ENCODE measurements around the gene AURKAIP1. TPM values are rescaled to one million over a fixed set of nuclear protein-coding genes. Genes with fewer than 3 reads are reported as not detected.

The AURKAIP1 gene
- total RNA-seq, 4 donors from 2014 or later = 13.2 to 75.8 (median 31.1) TPM

- H3K4me1 ChIP-seq = peaks cover 6 to 11% of the 10 kb centered on the region in 2 donors
- intact Hi-C loops (cut with DNase I; ENCODE audit: low total_unique reads) = no loop called here
- no peak overlapping the region for H3K4me3 ChIP-seq
- H3K27ac ChIP-seq = no peak overlapping the region
- TF ChIP-seq POLR2A (IDR thresholded peaks at IDR 0.05) (no peak), CTCF (IDR thresholded peaks at IDR 0.05) (no peak)
- H3K27me3 ChIP-seq = no peaks in the 10 kb centered on the region
- H3K9me3 ChIP-seq = no peaks in the 10 kb centered on the region
- H3K36me3 ChIP-seq = no peaks in the 10 kb centered on the region
- DNase-seq = no peak
Measured at GRCh38 chr1:1393428-1393827, 18.4 kb upstream of the AURKAIP1 start.

GRCh38 chr1:1393014-1393413 is 18.0 kb upstream of the AURKAIP1 start:
- Histone ChIP-seq H3K27me3 (no peaks in the 10 kb centered on the region), H3K9me3 (no peaks in the 10 kb centered on the region), H3K4me3 (no peak overlapping the region), H3K36me3 (no peaks in the 10 kb centered on the region), H3K27ac (no peak overlapping the region), H3K4me1 (peaks cover 6 to 7% of the 10 kb centered on the region in 2 donors)
- no peak for DNase-seq
- no peak for TF ChIP-seq POLR2A (IDR thresholded peaks at IDR 0.05)
- no peak for TF ChIP-seq CTCF (IDR thresholded peaks at IDR 0.05)
- intact Hi-C loops (cut with DNase I; ENCODE audit: low total_unique reads) = no loop called here

- Histone ChIP-seq H3K4me3 (no peak overlapping the region), H3K9me3 (no peaks in the 10 kb centered on the region), H3K36me3 (no peaks in the 10 kb centered on the region), H3K27ac (no peak overlapping the region), H3K27me3 (no peaks in the 10 kb centered on the region), H3K4me1 (no peaks in the 10 kb centered on the region)
- TF ChIP-seq POLR2A (IDR thresholded peaks at IDR 0.05) (no peak), CTCF (IDR thresholded peaks at IDR 0.05) (no peak)
- no peak for DNase-seq
- intact Hi-C loops (cut with DNase I; ENCODE audit: low total_unique reads) = no loop called here
Measured at GRCh38 chr1:1391225-1391624, 16.2 kb upstream of the AURKAIP1 start.

- TF ChIP-seq POLR2A (IDR thresholded peaks at IDR 0.05) (no peak), CTCF (IDR thresholded peaks at IDR 0.05) (no peak)
- intact Hi-C loops (cut with DNase I; ENCODE audit: low total_unique reads) = no loop called here
- Histone ChIP-seq H3K4me1 (no peaks in the 10 kb centered on the region), H3K27ac (no peak overlapping the region), H3K4me3 (no peak overlapping the region), H3K27me3 (no peaks in the 10 kb centered on the region), H3K9me3 (no peaks in the 10 kb centered on the region), H3K36me3 (no peaks in the 10 kb centered on the region)
- DNase-seq = no peak
Measured at GRCh38 chr1:1390675-1391074, 15.7 kb upstream of the AURKAIP1 start.

- Histone ChIP-seq H3K27ac (no peak overlapping the region), H3K4me3 (no peak overlapping the region), H3K27me3 (no peaks in the 10 kb centered on the region), H3K36me3 (no peaks in the 10 kb centered on the region), H3K9me3 (no peaks in the 10 kb centered on the region), H3K4me1 (no peaks in the 10 kb centered on the region)
- TF ChIP-seq POLR2A (IDR thresholded peaks at IDR 0.05) (no peak), CTCF (IDR thresholded peaks at IDR 0.05) (no peak)
- DNase-seq = no peak
- intact Hi-C loops (cut with DNase I; ENCODE audit: low total_unique reads) = loop anchor here (10.0 kb wide), 1 partner anchor 117 kb away; no protein-coding TSS in a partner anchor
Measured at GRCh38 chr1:1388078-1388472, 13.1 kb upstream of the AURKAIP1 start.
